Lung (tissue), 10 donors: ENCODE results near the gene FOXD4L6. TPM values are rescaled to one million over a fixed set of nuclear protein-coding genes. Genes with fewer than 3 reads are reported as not detected.
"Not testable (repeated sequence)": the region's sequence is repeated elsewhere in the genome, so short reads cannot be mapped to it uniquely, and the experiment has no call there.

Source experiments
- ATAC-seq: fragments of 200-7000 bp; cut with Tn5 transposase; one replicate; pipeline ENCODE4 v1.9.1; 2020; ENCODE audit warnings: moderate number of reproducible peaks; ENCODE audit not compliant: insufficient read depth, low FRiP score
- DNase-seq, 3 donors: peaks; one replicate each; pipeline ENCODE4 v3.0.0-alpha.2; 2013 to 2017
- H3K27ac ChIP-seq, 2 donors: one replicate each; pipeline ENCODE4 v1.5.1; 2013; ENCODE audit warnings: mild to moderate bottlenecking in 2 of 2, moderate library complexity in 2 of 2, control low read depth in 1 of 2, inconsistent platforms in 1 of 2, low read depth in 1 of 2, low read length in 1 of 2
- H3K27me3 ChIP-seq, 3 donors: one replicate each; pipeline ENCODE4 v1.5.1; 2013; ENCODE audit warnings: low read length in 2 of 3; ENCODE audit not compliant: control insufficient read depth in 3 of 3, insufficient read depth in 3 of 3
- H3K36me3 ChIP-seq, 4 donors: one replicate each; pipeline ENCODE4 v1.5.1; 2013; ENCODE audit warnings: low read length in 4 of 4, mild to moderate bottlenecking in 1 of 4, moderate library complexity in 1 of 4; ENCODE audit not compliant: control insufficient read depth in 4 of 4, insufficient read depth in 4 of 4
- H3K4me1 ChIP-seq, 5 donors: one replicate each; pipeline ENCODE4 v1.5.1; 2013; ENCODE audit warnings: low read length in 5 of 5, mild to moderate bottlenecking in 2 of 5, moderate library complexity in 1 of 5; ENCODE audit not compliant: control insufficient read depth in 5 of 5, insufficient read depth in 5 of 5
- H3K4me3 ChIP-seq: one replicate; pipeline ENCODE4 v1.5.1; 2013; ENCODE audit warnings: mild to moderate bottlenecking, control low read depth, moderate library complexity
- H3K9ac ChIP-seq, 2 donors: one replicate each; pipeline ENCODE4 v1.5.1; 2013; ENCODE audit warnings: low read length in 2 of 2, control low read depth in 1 of 2; ENCODE audit not compliant: insufficient read depth in 1 of 2
- H3K9me3 ChIP-seq, 4 donors: one replicate each; pipeline ENCODE4 v1.5.1; 2013; ENCODE audit warnings: low read length in 3 of 4, mild to moderate bottlenecking in 1 of 4, moderate library complexity in 1 of 4; ENCODE audit not compliant: control insufficient read depth in 4 of 4, insufficient read depth in 3 of 4
- WGBS, 2 donors: extraction: QIAGEN DNeasy Blood & Tissue Kit; methylation state at CpG; one replicate each; pipeline ENCODE4 v1.1.7; 2013; 5-methylcytosine and 5-hydroxymethylcytosine counted together
- polyA plus RNA-seq, 2 donors: library from polyadenylated mRNA; stranded (reverse); fragments of 200-250 nt; gene quantifications; one replicate each; pipeline ENCODE4 v1.2.1, GENCODE V29; 2013
- total RNA-seq, 2 donors: library from RNA; depleted of rRNA in 1 of 2; stranded (reverse); fragments of >200 nt in 1 of 2; gene quantifications; one replicate each; pipeline ENCODE4 v1.2.1, GENCODE V29; 2014 to 2021
- donor health status: Bipolar disorder and iron deficiency.
- donor health status: healthy.
- donor health status: DM: yes; HTN: yes; CAD: no.

The FOXD4L6 gene
- total and polyA plus RNA-seq, 4 donors, result 0.05 to 0.31 (median 0.20) TPM; not detected in 1

DNA sequence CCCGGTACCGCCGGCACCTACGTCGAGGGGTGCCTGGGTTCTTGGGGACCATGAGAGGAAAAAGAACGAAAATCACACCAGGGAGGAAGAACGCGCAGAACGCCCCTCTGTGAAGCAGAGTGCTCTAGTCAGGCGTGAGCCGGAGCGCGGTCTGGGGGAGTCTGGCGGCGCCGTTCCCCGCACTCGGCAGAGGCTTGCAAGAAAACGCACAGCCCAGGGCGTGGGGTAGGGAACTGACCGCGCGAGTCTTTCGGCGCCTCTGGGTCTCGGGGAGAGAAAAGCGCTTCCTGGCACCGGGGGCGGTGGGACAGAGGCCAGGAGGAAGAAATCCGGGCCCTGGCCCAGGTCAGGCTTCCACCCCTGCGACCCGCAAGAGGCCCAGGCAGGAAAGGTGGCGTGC is 4.7 kb downstream of the FOXD4L6 start:
- not testable (repeated sequence) for H3K27ac ChIP-seq, H3K9me3 ChIP-seq, H3K27me3 ChIP-seq, DNase-seq, ATAC-seq, H3K9ac ChIP-seq, H3K36me3 ChIP-seq, H3K4me1 ChIP-seq, H3K4me3 ChIP-seq
- WGBS, 2 donors, result 1 to 6% methylated on average over 10 to 14 of the region's 33 CpGs

DNA sequence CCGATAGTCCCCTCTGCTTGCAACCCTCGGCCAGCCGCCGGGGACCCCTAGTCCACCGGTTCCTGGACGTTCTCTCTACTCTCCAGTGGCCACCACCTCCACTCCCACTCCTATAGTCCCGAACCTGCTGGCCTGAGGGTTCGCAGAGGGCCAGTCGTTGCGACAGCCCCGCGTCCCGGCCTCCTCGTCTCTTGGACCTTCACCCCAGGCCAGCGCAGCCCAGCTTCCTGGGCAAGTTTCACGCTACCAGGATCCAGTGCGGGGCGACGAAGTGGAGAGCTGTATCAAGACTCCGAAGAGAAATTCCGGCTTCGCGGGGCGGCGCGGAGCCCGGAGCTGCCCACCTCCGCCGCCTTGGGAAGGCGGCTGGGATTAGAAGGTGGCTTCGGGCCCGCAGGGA is 5.1 kb downstream of the FOXD4L6 start:
- not testable (repeated sequence) for DNase-seq, H3K4me3 ChIP-seq, H3K9me3 ChIP-seq, H3K36me3 ChIP-seq, H3K27ac ChIP-seq, H3K4me1 ChIP-seq, H3K9ac ChIP-seq, ATAC-seq, H3K27me3 ChIP-seq
- 11 to 12% methylated on average over 5 to 13 of the region's 32 CpGs for WGBS, 2 donors

DNA sequence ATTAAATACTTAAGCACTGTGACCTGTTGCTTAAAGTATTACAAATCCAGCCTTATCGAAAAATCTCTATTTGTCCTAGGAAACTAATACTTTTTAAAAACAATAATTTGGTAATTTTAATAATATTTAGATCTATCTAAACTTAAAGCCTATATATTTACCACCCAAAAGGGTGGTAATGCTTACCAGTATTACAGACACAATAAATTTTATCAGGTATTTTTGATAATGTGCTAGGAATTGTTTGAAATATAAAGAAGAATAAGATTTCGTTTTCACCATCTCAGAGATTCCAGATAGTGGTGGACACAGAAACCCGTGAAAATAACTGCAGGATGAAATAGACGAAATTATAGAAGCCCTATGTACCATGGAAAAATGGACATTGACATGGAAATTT is 7.8 kb downstream of the FOXD4L6 start:
- no CpG with 5 or more reads among the region's 4 CpGs for WGBS, 2 donors
- not testable (repeated sequence) for H3K9ac ChIP-seq, H3K27me3 ChIP-seq, H3K4me3 ChIP-seq, H3K36me3 ChIP-seq, DNase-seq, H3K27ac ChIP-seq, H3K4me1 ChIP-seq, H3K9me3 ChIP-seq, ATAC-seq

DNA sequence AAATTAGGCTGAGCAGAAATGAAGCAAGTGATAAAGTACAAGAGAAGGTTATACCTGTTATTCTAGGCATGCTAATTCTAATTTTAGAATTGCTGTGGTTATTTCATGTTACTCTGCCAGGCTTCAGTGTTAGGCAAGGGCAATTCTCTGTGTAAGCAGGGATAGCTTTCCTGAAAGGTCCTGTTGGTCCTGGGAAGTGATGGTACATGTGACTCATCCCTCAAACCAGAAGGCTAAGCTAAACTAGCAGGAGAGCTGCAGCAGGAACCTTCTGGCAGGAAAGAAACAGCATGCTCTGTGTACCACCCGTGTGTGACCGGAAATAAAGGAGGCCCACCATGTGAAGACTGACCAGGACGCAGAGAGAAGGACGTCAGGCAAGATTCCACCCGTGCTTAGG is 8.8 kb downstream of the FOXD4L6 start:
- not testable (repeated sequence) for H3K9me3 ChIP-seq, DNase-seq, H3K27me3 ChIP-seq, H3K36me3 ChIP-seq, ATAC-seq, H3K9ac ChIP-seq, H3K4me1 ChIP-seq, H3K27ac ChIP-seq, H3K4me3 ChIP-seq
- no CpG with 5 or more reads among the region's 5 CpGs for WGBS, 2 donors

DNA sequence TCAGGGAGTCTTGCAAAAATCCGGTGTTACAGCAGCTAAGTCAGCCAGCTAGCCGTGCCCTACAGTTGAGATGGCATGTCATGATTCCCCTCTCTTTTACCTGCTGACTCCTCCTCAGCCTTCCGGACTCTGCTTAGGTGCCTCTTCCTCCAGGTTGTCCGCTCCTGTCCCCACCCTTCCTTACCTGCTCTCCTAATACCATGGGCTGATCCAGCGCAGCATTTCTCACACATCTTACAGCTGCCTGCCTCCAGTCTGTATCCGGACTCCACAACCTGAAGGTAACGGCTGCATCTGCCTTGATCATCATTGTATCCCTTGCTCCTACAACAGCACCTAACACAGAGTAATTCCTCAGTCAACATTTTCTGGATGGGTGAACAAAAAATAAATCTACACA is 9.2 kb downstream of the FOXD4L6 start:
- ATAC-seq, result peak; percentile 24
- not testable (repeated sequence) for DNase-seq

DNA sequence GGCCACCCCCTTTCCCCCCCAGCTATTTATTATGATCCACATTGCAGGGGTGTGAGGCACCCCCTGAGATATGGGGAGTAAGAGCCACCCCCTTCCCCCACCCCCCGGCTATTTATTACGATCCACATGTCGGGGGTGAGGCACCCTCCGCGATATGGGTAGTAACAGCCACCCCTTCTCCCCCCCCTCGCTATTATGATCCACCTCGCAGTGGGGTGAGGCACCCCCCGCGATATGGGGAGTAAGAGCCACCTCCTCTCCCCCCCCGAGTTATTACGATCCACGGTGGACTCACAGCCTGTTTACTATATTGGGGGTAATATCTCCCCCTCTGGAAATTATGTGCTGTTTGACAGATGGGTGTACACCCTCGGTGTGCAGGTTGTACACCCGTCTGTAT is 15.1 kb downstream of the FOXD4L6 start:
- H3K4me3 ChIP-seq, H3K36me3 ChIP-seq, H3K4me1 ChIP-seq, H3K27me3 ChIP-seq, H3K9ac ChIP-seq, ATAC-seq, DNase-seq, H3K27ac ChIP-seq, H3K9me3 ChIP-seq: not testable (repeated sequence)
- 58 to 65% methylated on average over 9 to 10 of the region's 14 CpGs for WGBS, 2 donors

More for the DNA sequence above, 9.2 kb downstream of the FOXD4L6 start:
- H3K9me3 ChIP-seq, H3K27me3 ChIP-seq, H3K4me3 ChIP-seq, H3K9ac ChIP-seq, H3K27ac ChIP-seq, H3K36me3 ChIP-seq, H3K4me1 ChIP-seq: not testable (repeated sequence)
- 41 to 51% methylated on average over 7 of the region's 7 CpGs for WGBS, 2 donors

DNA sequence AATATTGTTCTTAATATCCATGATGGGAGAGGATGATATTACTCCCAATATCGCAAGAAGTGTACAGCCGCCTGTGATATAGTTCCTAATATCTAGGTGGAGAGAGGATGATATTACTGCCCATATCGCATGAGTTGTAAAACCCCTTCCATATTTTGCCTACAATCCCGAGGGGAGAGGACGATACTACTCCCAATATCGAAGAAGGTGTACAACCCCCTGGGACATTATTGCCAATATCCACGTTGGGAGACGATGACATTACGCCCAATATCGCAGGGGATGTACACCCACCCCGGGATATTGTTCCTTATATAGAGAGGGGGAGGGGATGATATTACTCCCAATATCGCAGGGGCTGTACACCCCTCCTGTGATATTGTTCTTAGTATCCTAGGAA is 17.1 kb downstream of the FOXD4L6 start:
- not testable (repeated sequence) for H3K9ac ChIP-seq, ATAC-seq, H3K4me3 ChIP-seq, H3K4me1 ChIP-seq, DNase-seq, H3K27me3 ChIP-seq, H3K27ac ChIP-seq, H3K9me3 ChIP-seq, H3K36me3 ChIP-seq
- 75 to 79% methylated on average over 11 of the region's 12 CpGs for WGBS, 2 donors

DNA sequence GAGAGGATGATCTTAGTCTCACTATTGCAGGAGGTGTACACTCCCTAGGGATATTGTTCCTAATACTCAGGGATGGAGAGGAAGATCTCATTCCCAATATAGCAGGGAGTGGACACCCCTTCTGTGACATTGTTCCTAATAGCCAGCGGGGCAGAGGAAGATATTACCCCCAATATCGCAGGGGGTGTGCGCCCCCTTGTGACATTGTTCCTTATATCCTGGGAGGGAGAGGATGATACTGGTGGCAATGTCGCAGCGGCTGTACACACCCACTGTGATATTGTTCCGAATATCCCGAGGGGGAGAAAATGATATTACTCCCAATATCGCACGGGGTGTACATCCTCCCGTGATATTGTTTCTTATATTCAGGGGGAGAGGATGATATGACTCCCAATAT is 17.6 kb downstream of the FOXD4L6 start:
- H3K4me3 ChIP-seq, H3K4me1 ChIP-seq, H3K9ac ChIP-seq, H3K27me3 ChIP-seq, DNase-seq, H3K36me3 ChIP-seq, ATAC-seq, H3K27ac ChIP-seq, H3K9me3 ChIP-seq: not testable (repeated sequence)
- whole genome bisulfite sequencing, 2 donors, result 37 to 43% methylated on average over 9 of the region's 10 CpGs

DNA sequence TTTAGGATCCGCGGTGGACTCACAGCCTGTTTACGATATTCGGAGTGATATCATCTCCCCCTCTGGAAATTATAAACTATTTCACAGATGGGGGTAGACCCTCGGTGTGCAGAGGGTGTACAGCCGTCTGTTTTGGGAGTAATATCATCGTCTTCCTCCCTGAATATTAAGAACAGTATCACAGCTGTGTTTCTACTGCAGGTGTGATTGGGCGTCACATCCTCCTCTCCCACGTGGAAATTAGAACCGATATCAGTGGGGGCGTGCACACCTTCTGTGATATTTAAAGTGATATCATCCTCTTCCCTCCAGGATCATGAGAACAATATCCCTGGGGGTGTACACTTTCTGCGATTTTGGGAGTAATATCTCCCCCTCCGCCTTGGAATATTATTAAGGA is 19.2 kb downstream of the FOXD4L6 start:
- H3K27me3 ChIP-seq, H3K4me3 ChIP-seq, H3K4me1 ChIP-seq, H3K9ac ChIP-seq, DNase-seq, H3K27ac ChIP-seq, ATAC-seq, H3K36me3 ChIP-seq, H3K9me3 ChIP-seq: not testable (repeated sequence)
- WGBS, 2 donors, result 23 to 27% methylated on average over 4 of the region's 13 CpGs
